Kidney (tissue), 14 donors: Measurements from ENCODE around the gene MBD5. TPM values are rescaled to one million over a fixed set of nuclear protein-coding genes. Genes with fewer than 3 reads are reported as not detected.

ENCODE experiments used
- DNase-seq, 5 donors: peaks; one replicate each; pipeline ENCODE4 v3.0.0-alpha.2; 2013 to 2020
- FAIRE-seq: peaks from 2 replicates; lab custom pipeline; 2012; peaks lifted over from hg19 to GRCh38; lab: Jason Lieb, UNC
- H3K27ac ChIP-seq, 2 donors: one replicate each; pipeline ENCODE4 v1.7.0; 2013; ENCODE audit warnings: low read depth in 2 of 2, low read length in 2 of 2, inconsistent platforms in 1 of 2
- H3K27me3 ChIP-seq: one replicate; pipeline ENCODE4 v1.7.1; 2013; ENCODE audit warnings: low read length, inconsistent platforms; ENCODE audit not compliant: control insufficient read depth, insufficient read depth
- H3K36me3 ChIP-seq, 3 donors: one replicate each; pipeline versions ENCODE4 v1.7.0 to v1.7.1; 2013; ENCODE audit warnings: low read length in 3 of 3, control low read depth in 1 of 3, inconsistent platforms in 1 of 3; ENCODE audit not compliant: insufficient read depth in 3 of 3, control insufficient read depth in 2 of 3
- H3K4me1 ChIP-seq, 3 donors: one replicate each; pipeline versions ENCODE4 v1.7.0 to v1.7.1; 2013; ENCODE audit warnings: low read length in 3 of 3, inconsistent platforms in 1 of 3, low read depth in 1 of 3; ENCODE audit not compliant: control insufficient read depth in 2 of 3, insufficient read depth in 2 of 3
- H3K4me3 ChIP-seq, 3 donors: one replicate each; pipeline versions ENCODE4 v1.7.0 to v1.8.1; 2013; ENCODE audit warnings: low read length in 3 of 3, control low read depth in 1 of 3, inconsistent platforms in 1 of 3
- H3K9ac ChIP-seq, 3 donors: one replicate each; pipeline versions ENCODE4 v1.7.0 to v1.7.1; 2013; ENCODE audit warnings: low read length in 3 of 3, control low read depth in 1 of 3, inconsistent platforms in 1 of 3
- H3K9me3 ChIP-seq, 3 donors: one replicate each; pipeline versions ENCODE4 v1.7.0 to v1.7.1; 2013; ENCODE audit warnings: low read length in 3 of 3, control low read depth in 1 of 3, inconsistent platforms in 1 of 3; ENCODE audit not compliant: control insufficient read depth in 2 of 3, insufficient read depth in 1 of 3
- CTCF ChIP-seq: IDR thresholded peaks from 3 replicates; pipeline ENCODE4 v1.5.1; 2012; ENCODE audit warnings: mild to moderate bottlenecking, moderate library complexity, borderline replicate concordance; ENCODE audit not compliant: insufficient read depth; ENCODE audit errors: extremely low read depth
- intact Hi-C: fragments of 100-400 bp; cut with DNase I; formaldehyde crosslinking; loops from one replicate; pipeline ENCODE4 v1.11.1; 2022
- polyA plus RNA-seq: library from polyadenylated mRNA; stranded (reverse); fragments of 350-450 nt; fragmentation: Illumina TruSeq; extraction: RNeasy Lipid Tissue Mini Kit (QIAGEN cat#74804); gene quantifications from one replicate; pipeline ENCODE4 v1.2.3, GENCODE V29; 2014; ENCODE audit warnings: low read depth, low replicate concordance; ENCODE audit not compliant: insufficient read depth
- total RNA-seq: library from RNA; stranded (reverse); fragmentation: NEBNext Ultra II Directional; extraction: Animal tissue kit (Norgen Biotek cat#: 25700); gene quantifications from one replicate; pipeline ENCODE4 v1.2.1, GENCODE V29; 2021
- donor health status: control.
- donor health status: control.
- donor health status: control.
- donor health status: control.
- donor health status: control.
- donor health status: DM: yes; HTN: yes; CAD: no.
- donor health status: Normal renal cell carcinoma (clear cell type).

Gene MBD5
- total and polyA plus RNA-seq, 2 donors from 2014 or later = 6.9 to 66.8 TPM

- no peaks in the 10 kb centered on the region for H3K9me3 ChIP-seq
- peak; percentile 63 for FAIRE-seq
- no peak overlapping the region for H3K27ac ChIP-seq
- no peaks in the 10 kb centered on the region for H3K27me3 ChIP-seq
- TF ChIP-seq CTCF = no peak
- intact Hi-C loops = no loop called here
- no peak for DNase-seq
- H3K36me3 ChIP-seq = no peaks in the 10 kb centered on the region
- H3K4me1 ChIP-seq = peaks cover 0 to 1% (median 0%) of the 10 kb centered on the region in 3 donors
- no peak overlapping the region for H3K4me3 ChIP-seq
- H3K9ac ChIP-seq = no peak overlapping the region
Measured at GRCh38 chr2:148027822-148028221, 6.9 kb downstream of the MBD5 start.

DNA sequence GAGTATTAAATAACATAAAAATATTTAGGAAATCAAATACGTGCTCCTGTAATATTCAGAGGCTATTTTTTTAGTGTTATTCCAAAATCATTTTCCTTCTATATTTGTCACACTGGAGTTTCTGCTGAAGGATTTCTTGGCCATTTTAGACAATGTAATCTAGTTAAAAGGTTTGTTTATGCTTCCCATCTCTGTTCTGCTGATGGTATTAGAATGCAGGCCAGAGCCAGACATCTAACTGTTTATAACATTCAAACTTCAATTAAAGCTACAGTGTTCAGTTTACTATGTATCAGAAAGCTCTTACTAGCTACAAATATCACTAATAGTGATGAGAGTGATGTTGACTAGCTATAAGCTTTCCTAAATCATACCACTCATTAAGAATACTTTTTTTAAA is 7.9 kb downstream of the MBD5 start:
- no peaks in the 10 kb centered on the region for H3K36me3 ChIP-seq

GRCh38 chr2:148031152-148031551 is 10.3 kb downstream of the MBD5 start:
- intact Hi-C loops = no loop called here
- H3K9ac ChIP-seq = no peak overlapping the region
- H3K27ac ChIP-seq = no peak overlapping the region
- H3K27me3 ChIP-seq = no peaks in the 10 kb centered on the region
- no peak for TF ChIP-seq CTCF
- no peaks in the 10 kb centered on the region for H3K36me3 ChIP-seq
- no peaks in the 10 kb centered on the region for H3K4me1 ChIP-seq
- H3K4me3 ChIP-seq = no peak overlapping the region
- no peaks in the 10 kb centered on the region for H3K9me3 ChIP-seq
- peak; percentile 77 for FAIRE-seq
- no peak for DNase-seq

More for the DNA sequence above, 7.9 kb downstream of the MBD5 start:
- DNase-seq (no peak), FAIRE-seq (no peak)
- H3K27me3 ChIP-seq = no peaks in the 10 kb centered on the region
- H3K9me3 ChIP-seq = no peaks in the 10 kb centered on the region
- H3K27ac ChIP-seq = no peak overlapping the region
- no peak overlapping the region for H3K4me3 ChIP-seq
- no peaks in the 10 kb centered on the region for H3K4me1 ChIP-seq
- intact Hi-C loops = no loop called here
- no peak overlapping the region for H3K9ac ChIP-seq
- no peak for TF ChIP-seq CTCF

DNA sequence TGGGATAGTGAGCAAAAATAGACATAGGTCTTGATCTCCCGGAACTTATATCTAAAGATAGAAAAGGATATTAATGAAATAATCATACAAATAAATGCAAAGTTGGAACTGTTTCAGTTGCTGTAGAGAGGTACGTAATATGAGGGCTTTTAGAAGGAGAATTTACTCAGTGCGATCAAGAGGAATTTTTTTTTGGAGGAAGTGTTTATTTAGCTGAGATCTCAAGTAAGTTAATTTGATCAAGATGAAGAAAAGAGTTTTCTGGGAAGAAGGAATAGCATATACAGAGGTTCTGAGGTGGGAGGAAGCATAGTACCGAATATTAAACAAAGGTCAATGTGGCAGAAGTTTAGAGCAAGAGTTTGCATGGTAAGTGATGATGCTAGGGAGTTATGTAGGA is 11.3 kb downstream of the MBD5 start:
- Histone ChIP-seq H3K27me3 (no peaks in the 10 kb centered on the region), H3K4me3 (no peak overlapping the region), H3K9me3 (no peaks in the 10 kb centered on the region), H3K27ac (no peak overlapping the region), H3K9ac (no peak overlapping the region), H3K36me3 (no peaks in the 10 kb centered on the region), H3K4me1 (no peaks in the 10 kb centered on the region)
- intact Hi-C loops = no loop called here
- DNase-seq (no peak), FAIRE-seq (no peak)
- TF ChIP-seq CTCF = no peak
